ENCODE results near the gene CTNNA1. TPM values are rescaled to one million over a fixed set of nuclear protein-coding genes. Genes with fewer than 3 reads are reported as not detected.
A peak's percentile ranks its signal among the peaks of the same experiment; 100 is the strongest.
"Not testable (repeated sequence)": the region's sequence is repeated elsewhere in the genome, so short reads cannot be mapped to it uniquely, and the experiment has no call there.

Gene CTNNA1
- total RNA-seq, 2 experiments from 2014 or later = 34.4 to 38.6 TPM

DNA sequence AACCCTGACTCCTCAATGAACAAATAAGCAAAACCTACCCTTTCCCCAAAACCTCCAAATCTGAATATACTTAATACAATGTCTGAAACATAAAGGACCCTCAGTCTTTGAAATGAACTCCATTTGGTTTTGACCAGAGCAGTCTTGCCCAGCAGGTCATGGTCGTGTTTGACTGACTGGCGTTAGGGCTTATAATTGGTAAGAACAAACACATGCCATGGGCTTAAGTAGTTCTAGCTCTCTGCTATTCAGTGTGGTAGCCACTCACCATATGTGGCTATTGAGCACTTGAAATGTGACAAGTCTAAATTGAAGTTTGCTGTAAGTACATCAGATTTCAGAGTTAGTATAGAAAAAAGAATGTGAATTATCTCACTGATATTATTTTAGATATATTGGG is 79.9 kb downstream of the CTNNA1 start:
- Mint-ChIP-seq H3K27me3 (peaks cover 4% of the 10 kb centered on the region), H3K36me3 (ENCODE audit: low read depth) (no peaks in the 10 kb centered on the region), H3K4me1 (peaks cover 2% of the 10 kb centered on the region), H3K4me3 (no peak overlapping the region), H3K9me3 (no peaks in the 10 kb centered on the region), H3K27ac (no peak overlapping the region)
- ChIA-PET CTCF (interaction anchor here (1.0 to 1.4 kb wide), 2 partner anchors 9 to 33 kb away, joined by 3 read pairs; no protein-coding TSS in a partner anchor), POLR2A (no interaction called here)
- no peak for DNase-seq

DNA sequence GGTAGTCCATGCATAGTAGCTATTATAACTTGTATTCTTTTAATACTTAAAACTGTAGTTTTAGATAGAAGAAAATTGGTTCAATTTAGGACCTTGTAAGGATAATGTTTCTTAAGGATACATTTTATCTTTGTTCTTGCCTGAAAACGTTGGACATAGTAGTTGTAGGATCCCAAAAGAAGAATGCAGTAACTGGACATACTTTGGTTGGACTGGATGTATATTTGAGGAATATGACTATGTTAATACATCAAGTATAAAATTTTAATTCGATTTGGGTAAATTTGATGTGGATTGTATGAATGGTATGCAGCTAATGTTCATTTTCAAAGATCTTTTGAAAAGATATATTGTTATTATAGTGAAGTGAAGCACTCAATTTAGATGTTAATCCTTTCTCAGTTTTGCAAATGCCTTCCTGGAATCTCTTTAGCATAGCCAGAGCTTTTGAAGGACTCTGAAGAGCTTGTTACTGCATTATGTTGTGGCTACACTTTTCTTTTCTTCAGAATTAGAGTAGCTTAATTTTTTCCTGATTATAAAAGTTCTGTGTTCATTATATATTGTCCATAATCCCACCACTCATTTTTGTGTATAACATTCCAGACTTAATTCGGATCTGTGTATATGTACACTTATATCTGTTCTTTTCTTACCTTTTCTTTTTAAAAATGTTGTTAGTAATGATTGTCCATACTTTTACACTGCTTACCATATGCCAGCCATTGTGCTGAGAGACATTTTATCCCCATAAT is 80.7 kb downstream of the CTNNA1 start:
- Mint-ChIP-seq H3K36me3 (ENCODE audit: low read depth) (no peaks in the 10 kb centered on the region), H3K27ac (no peak overlapping the region), H3K4me1 (peaks cover 2% of the 10 kb centered on the region), H3K9me3 (no peaks in the 10 kb centered on the region), H3K4me3 (no peak overlapping the region), H3K27me3 (peaks cover 4% of the 10 kb centered on the region)
- CTCF ChIA-PET = interaction anchor here (0.5 to 1.4 kb wide), 4 partner anchors 9 to 254 kb away, joined by 3 read pairs; no protein-coding TSS in a partner anchor
- no peak for DNase-seq
- POLR2A ChIA-PET = no interaction called here

DNA sequence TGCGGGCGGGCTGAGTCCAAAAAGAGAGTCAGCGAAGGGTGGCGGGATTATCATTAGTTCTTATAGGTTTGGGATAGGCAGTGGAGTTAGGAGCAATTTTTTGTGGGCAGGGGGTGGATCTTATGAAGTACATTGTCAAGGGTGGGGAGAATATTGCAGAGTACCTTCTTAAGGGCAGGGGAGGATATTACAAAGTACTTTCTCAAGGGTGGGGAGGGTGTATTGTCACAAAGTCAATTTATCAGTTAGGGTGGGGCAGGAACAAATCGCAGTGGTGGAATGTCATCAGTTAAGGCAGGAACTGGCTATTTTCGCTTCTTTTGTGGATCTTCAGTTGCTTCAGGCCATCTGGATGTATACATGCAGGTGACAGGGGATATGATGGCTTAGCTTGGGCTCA is 81.6 kb downstream of the CTNNA1 start:
- POLR2A ChIA-PET; H3K4me1 Mint-ChIP-seq; H3K27me3 Mint-ChIP-seq; H3K4me3 Mint-ChIP-seq; DNase-seq; H3K36me3 Mint-ChIP-seq (ENCODE audit: low read depth); H3K9me3 Mint-ChIP-seq; H3K27ac Mint-ChIP-seq: not testable (repeated sequence)
- CTCF ChIA-PET = interaction anchor here (1.1 to 1.2 kb wide), 2 partner anchors 13 to 300 kb away, joined by 3 read pairs; no protein-coding TSS in a partner anchor

DNA sequence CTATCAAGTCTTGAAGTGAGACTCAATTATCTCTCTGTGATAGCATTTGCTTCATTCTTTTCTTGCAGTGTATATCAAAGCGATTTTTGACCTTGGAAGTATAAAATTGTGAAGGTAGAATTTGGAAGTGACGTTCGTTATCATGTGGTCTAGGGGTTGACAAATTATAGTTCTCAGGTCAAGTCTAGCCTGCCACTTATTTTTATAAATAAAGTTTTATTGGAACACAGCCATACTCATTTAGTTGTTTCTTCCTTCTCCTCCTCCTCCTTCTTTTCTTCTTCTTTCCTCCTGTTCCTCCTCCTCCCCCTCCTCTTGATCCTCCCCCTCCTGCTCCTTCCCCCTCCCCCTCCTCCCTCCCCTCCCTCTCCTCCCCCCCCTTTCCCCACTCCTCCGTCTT is 83.9 kb downstream of the CTNNA1 start:
- CTCF ChIA-PET = no interaction called here
- H3K36me3 Mint-ChIP-seq (ENCODE audit: low read depth) = no peaks in the 10 kb centered on the region

DNA sequence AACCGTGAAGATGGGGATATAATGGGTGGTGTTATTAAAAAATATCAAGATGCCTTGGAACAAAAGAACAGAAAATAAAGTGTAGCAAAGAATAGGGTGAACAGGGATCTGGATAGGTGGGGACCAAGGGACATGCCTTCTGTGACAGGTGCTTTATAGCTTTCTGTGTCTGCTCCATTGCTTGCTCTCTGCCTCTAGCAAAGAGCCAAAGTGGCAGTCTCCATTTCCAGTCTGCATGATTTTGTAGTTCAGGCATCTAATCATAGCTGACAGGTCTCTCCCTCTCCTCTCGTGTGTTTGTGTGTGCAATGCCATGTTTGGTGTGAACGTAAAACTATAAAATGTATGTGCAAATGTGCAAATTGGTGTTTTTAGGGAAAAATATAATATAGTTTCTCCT is 86.9 kb downstream of the CTNNA1 start:
- no peak for DNase-seq
- H3K27me3 Mint-ChIP-seq = no peaks in the 10 kb centered on the region
- ChIA-PET CTCF (no interaction called here), POLR2A (no interaction called here)
- H3K4me3 Mint-ChIP-seq = no peak overlapping the region
- no peaks in the 10 kb centered on the region for H3K4me1 Mint-ChIP-seq
- no peaks in the 10 kb centered on the region for H3K36me3 Mint-ChIP-seq (ENCODE audit: low read depth)
- H3K9me3 Mint-ChIP-seq = no peaks in the 10 kb centered on the region
- no peak overlapping the region for H3K27ac Mint-ChIP-seq

More for the DNA sequence above, 83.9 kb downstream of the CTNNA1 start:
- H3K9me3 Mint-ChIP-seq = no peaks in the 10 kb centered on the region
- H3K27ac Mint-ChIP-seq = no peak overlapping the region
- no peak overlapping the region for H3K4me3 Mint-ChIP-seq
- peaks cover 1% of the 10 kb centered on the region for H3K4me1 Mint-ChIP-seq
- no peak for DNase-seq
- no peaks in the 10 kb centered on the region for H3K27me3 Mint-ChIP-seq
- POLR2A ChIA-PET = no interaction called here

DNA sequence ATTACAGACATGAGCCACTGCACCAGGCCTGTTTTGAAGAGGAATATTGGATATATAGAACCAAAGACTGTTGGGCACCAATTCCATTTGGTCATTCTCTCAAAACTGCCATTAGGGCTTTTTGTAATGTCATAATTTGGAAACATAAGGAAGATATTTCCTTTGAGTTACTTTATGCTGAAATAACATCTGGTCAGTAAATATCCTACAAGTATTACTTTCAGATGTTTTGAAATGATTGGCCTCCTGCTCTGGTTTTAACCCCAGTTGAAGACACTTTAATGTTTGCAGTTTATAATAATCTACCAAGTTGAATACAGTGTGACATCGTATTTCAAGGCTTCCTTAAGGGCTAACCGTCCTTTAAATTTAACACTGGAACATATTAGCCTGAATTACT is 88.3 kb downstream of the CTNNA1 start:
- Mint-ChIP-seq H3K27ac (no peak overlapping the region), H3K27me3 (peaks cover 1% of the 10 kb centered on the region), H3K4me3 (no peak overlapping the region), H3K9me3 (no peaks in the 10 kb centered on the region), H3K36me3 (ENCODE audit: low read depth) (no peaks in the 10 kb centered on the region), H3K4me1 (no peaks in the 10 kb centered on the region)
- ChIA-PET CTCF (no interaction called here), POLR2A (no interaction called here)
- DNase-seq = no peak

DNA sequence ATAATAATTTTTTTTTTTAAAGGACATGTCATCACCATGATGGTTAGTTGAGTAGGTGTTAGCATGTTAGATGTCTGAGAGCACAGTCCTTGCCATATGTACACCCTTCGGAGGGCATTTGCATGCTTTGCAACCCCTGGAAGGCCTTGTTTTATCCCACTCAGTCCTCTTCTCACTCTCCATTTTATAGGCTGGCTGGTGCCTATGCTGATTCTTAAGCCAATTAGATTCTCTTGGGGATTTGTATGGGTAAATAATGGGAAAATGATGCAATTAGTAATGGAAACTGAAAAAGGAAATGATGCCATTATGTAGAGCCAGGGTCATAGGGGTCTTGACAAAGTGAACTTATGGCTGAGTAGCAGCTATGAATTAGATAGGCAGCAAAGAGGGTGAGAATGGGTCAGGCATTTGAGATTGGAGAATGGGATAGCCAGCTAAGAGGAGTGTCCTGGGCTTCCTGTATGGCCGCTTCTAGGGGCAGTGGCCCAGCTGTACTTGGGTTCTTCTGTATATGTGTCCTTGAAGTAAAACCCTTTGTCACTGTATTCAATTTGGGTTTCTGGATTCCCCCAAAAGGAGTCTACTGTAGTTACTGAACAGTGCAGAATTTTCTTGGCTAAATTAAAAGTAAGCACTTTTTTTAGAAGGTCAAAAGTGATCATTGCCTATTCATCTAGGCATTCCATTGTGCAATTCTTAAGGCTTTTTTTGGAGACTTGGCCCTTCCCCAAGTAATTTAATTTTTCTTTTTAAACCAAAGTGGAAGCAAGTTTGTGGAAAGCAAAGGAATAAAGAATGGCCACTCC is 90.3 kb downstream of the CTNNA1 start:
- Mint-ChIP-seq H3K4me3 (no peak overlapping the region), H3K27me3 (peaks cover 1% of the 10 kb centered on the region), H3K9me3 (no peaks in the 10 kb centered on the region), H3K36me3 (ENCODE audit: low read depth) (no peaks in the 10 kb centered on the region), H3K4me1 (peaks cover 3% of the 10 kb centered on the region), H3K27ac (no peak overlapping the region)
- ChIA-PET POLR2A (interaction anchor here (0.5 kb wide), 1 partner anchor 23 kb away, joined by 3 read pairs; no protein-coding TSS in a partner anchor), CTCF (no interaction called here)
- DNase-seq = no peak

DNA sequence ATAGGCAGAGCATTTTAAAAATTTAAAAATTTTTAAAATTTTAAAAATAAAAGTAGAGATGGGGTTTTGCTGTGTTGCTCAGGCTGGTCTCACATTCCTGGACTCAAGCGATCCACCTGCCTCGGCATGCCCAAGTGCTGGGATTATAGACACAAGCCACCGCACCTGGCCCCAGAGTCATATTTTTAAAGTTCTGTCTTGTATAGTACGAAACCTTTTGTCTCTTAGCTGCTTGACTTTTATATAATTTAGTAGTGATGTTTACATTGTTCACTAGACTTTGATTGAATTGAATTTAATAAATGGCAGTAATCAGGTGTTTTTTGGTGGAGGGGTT is 90.9 kb downstream of the CTNNA1 start:
- H3K27ac Mint-ChIP-seq = no peak overlapping the region
- DNase-seq = no peak
- H3K4me1 Mint-ChIP-seq = peaks cover 6% of the 10 kb centered on the region
- no peaks in the 10 kb centered on the region for H3K36me3 Mint-ChIP-seq (ENCODE audit: low read depth)
- CTCF ChIA-PET = no interaction called here
- H3K27me3 Mint-ChIP-seq = peaks cover 1% of the 10 kb centered on the region
- H3K4me3 Mint-ChIP-seq = no peak overlapping the region
- no peaks in the 10 kb centered on the region for H3K9me3 Mint-ChIP-seq
- POLR2A ChIA-PET = interaction anchor here (0.5 kb wide), 1 partner anchor 22 kb away, joined by 3 read pairs; no protein-coding TSS in a partner anchor

DNA sequence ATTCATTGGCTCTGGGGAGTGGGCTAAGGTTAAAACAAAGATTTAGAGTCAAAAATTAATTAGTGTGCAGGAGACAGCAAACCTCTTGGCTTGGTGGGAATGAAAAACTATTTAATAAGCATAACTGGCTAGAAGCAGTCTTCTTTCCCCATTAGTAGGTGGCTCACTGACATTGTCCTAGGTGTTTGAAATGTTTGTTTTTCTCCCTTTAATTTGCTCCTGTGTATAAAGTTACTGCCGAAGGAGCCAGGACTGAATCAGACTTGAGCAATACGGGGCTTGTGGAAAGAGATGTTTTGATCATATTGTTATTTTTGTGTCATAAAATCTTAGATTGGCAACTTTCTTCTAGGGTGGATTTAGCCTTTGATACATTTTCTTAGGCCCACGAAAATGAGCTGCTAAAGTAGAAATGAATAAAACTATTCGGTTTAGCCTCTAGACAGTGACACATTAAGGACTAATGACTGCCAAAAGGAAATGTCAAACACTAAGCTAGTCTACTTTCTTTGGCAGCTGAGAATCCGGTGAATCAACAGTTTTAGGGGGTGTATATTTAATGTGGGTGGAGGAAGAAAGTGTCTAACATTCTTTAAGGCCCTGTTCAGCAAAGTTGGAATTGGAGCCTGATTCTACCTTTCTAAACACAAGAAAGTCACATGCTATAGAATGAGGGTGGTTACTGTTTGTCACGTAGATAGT is 91.7 kb downstream of the CTNNA1 start:
- DNase-seq = no peak
- Mint-ChIP-seq H3K4me3 (no peak overlapping the region), H3K4me1 (peaks cover 10% of the 10 kb centered on the region), H3K27ac (no peak overlapping the region), H3K36me3 (ENCODE audit: low read depth) (no peaks in the 10 kb centered on the region), H3K9me3 (no peaks in the 10 kb centered on the region), H3K27me3 (peaks cover 1% of the 10 kb centered on the region)
- ChIA-PET CTCF (no interaction called here), POLR2A (no interaction called here)

DNA sequence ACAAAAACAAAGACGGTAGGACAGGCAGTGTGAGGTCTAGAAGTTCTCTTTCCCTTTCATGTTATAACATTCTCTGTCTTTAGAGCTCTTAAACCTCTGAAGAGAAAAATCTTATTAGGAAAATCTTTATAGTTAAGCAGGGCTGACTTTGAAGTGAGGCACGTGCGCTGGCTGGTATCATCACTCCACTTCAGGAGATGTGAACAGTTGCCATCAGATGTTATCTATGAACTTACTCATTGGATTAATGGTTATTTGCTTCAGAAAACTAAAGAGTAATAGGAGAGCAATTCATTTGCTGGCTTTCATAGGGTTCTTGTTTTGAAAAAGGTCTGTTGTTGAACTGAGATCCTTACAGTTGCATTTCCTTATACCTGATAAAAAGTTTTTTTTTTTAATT is 96.2 kb downstream of the CTNNA1 start:
- H3K27ac Mint-ChIP-seq = no peak overlapping the region
- H3K27me3 Mint-ChIP-seq = peaks cover 1% of the 10 kb centered on the region
- no peak overlapping the region for H3K4me3 Mint-ChIP-seq
- peaks cover 2% of the 10 kb centered on the region for H3K36me3 Mint-ChIP-seq (ENCODE audit: low read depth)
- peaks cover 28% of the 10 kb centered on the region for H3K4me1 Mint-ChIP-seq
- ChIA-PET POLR2A (no interaction called here), CTCF (no interaction called here)
- DNase-seq = no peak
- H3K9me3 Mint-ChIP-seq = no peaks in the 10 kb centered on the region

DNA sequence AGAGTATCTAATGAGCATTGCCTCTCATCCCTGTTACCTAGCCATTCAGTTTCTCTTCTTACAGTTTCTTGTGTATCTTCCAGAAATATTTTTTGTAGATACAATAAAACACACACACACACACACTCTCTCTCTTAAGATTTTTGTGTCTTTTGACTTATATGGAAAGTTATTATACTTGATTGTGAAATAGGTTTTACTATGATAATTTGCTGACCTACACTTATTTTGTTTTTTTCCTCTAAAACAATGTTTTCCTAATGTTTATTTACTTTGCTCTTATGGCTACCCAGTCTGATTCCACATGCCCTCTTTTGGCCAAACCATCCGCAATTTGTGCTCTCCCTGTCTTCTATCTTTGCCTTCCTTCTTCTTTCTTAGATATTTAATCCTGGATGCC is 96.7 kb downstream of the CTNNA1 start:
- Mint-ChIP-seq H3K4me3 (no peak overlapping the region), H3K9me3 (no peaks in the 10 kb centered on the region), H3K4me1 (peaks cover 32% of the 10 kb centered on the region), H3K36me3 (ENCODE audit: low read depth) (peaks cover 2% of the 10 kb centered on the region), H3K27me3 (peaks cover 1% of the 10 kb centered on the region), H3K27ac (no peak overlapping the region)
- ChIA-PET CTCF (no interaction called here), POLR2A (no interaction called here)
- DNase-seq = no peak

DNA sequence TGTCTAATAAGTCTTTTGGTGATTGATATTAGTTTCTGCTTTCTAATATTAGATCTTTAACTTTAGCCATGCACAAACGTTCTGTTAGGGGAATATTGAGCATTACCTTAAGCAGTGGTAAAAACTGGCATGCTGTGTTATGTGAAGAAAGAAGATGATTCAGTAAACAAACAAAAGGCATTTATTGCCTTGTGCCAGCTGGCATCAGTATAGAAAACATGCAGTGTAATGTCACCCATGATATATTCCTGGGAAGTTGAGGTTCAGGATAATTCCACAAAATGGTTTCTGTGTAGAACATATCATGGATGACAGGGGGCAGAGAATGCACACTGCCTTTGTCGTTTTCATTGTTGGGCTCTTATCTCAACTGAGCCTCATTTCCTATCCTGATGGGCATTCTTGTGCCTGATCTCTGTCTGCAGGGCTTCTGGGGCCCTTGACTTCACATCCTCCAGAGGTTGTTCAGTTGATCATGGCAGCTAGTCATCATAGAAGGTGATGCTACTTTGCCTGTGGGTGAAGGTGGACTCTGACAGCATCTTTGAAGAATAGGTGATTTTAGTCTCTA is 97.7 kb downstream of the CTNNA1 start:
- ChIA-PET CTCF (no interaction called here), POLR2A (no interaction called here)
- peaks cover 35% of the 10 kb centered on the region for H3K4me1 Mint-ChIP-seq
- H3K9me3 Mint-ChIP-seq = no peaks in the 10 kb centered on the region
- no peak overlapping the region for H3K27ac Mint-ChIP-seq
- no peak overlapping the region for H3K4me3 Mint-ChIP-seq
- peaks cover 2% of the 10 kb centered on the region for H3K36me3 Mint-ChIP-seq (ENCODE audit: low read depth)
- H3K27me3 Mint-ChIP-seq = peaks cover 5% of the 10 kb centered on the region
- no peak for DNase-seq

DNA sequence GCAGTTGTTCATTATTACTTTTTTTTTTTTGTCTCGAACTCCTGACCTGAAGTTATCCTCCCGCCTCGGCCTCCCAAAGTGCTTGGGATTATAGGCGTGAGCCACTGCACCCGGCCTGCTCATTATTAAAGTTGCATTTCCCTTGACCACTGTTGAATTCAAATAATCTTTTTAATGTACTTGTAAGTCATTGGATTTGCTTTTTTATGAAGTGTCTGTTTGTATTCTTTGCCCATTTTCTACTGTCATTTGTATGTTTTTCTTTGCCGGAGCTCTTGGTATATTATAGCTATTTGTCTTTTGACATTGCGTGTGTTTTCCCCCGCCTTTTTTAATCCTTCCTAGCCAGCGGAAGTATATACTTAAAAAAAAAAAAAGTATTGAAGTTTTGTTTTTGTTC is 99.9 kb downstream of the CTNNA1 start:
- Mint-ChIP-seq H3K4me3 (peak overlapping the region; percentile 12), H3K27ac (peak overlapping the region; percentile 66), H3K4me1 (peaks cover 35% of the 10 kb centered on the region), H3K36me3 (ENCODE audit: low read depth) (peaks cover 2% of the 10 kb centered on the region), H3K27me3 (peaks cover 8% of the 10 kb centered on the region), H3K9me3 (no peaks in the 10 kb centered on the region)
- ChIA-PET POLR2A (no interaction called here), CTCF (no interaction called here)
- no peak for DNase-seq

All from activated CD4-positive, alpha-beta T cell treated with anti-CD3 and anti-CD28 coated beads, Interleukin-2, amount 10 ng/mL, durations not matched to agents 7 days and 5 days (primary cell).